RWPE2 (cell line): Measurements from ENCODE around the gene ABCC1.

Experiments
- ATAC-seq: fragments of 200-7000 bp; cut with Tn5 transposase; 3 replicates; pipeline ENCODE4 v1.9.1; 2021; ENCODE audit warnings: low read depth
- DNase-seq: peaks from one replicate; pipeline ENCODE4 v3.0.0-alpha.2; 2020; ENCODE audit warnings: low spot score
- H3K27ac ChIP-seq: fragments of 450-650 bp; 2 replicates; pipeline ENCODE4 v1.5.1; 2017; ENCODE audit warnings: mild to moderate bottlenecking; ENCODE audit not compliant: poor library complexity, severe bottlenecking
- H3K27me3 ChIP-seq: fragments of 250-450 bp; sonication (Bioruptor Pico); 2 replicates; pipeline ENCODE4 v1.5.1; 2021; ENCODE audit warnings: mild to moderate bottlenecking, moderate library complexity; ENCODE audit not compliant: insufficient read depth, poor library complexity, severe bottlenecking
- H3K36me3 ChIP-seq: fragments of 250-450 bp; sonication (Bioruptor Pico); 2 replicates; pipeline ENCODE4 v1.5.1; 2020; ENCODE audit warnings: low read depth, mild to moderate bottlenecking, moderate library complexity
- H3K4me1 ChIP-seq: fragments of 250-450 bp; sonication (Bioruptor Pico); 2 replicates; pipeline ENCODE4 v1.5.1; 2021; ENCODE audit warnings: mild to moderate bottlenecking, moderate library complexity; ENCODE audit not compliant: insufficient read depth, poor library complexity, severe bottlenecking
- H3K4me3 ChIP-seq: fragments of 250-450 bp; sonication (Bioruptor Pico); 2 replicates; pipeline ENCODE4 v1.5.1; 2021; ENCODE audit warnings: mild to moderate bottlenecking, moderate library complexity; ENCODE audit not compliant: severe bottlenecking
- H3K9me3 ChIP-seq: fragments of 250-450 bp; sonication (Bioruptor Pico); 2 replicates; pipeline ENCODE4 v1.5.1; 2021; ENCODE audit warnings: mild to moderate bottlenecking, moderate library complexity; ENCODE audit not compliant: severe bottlenecking
- CTCF ChIP-seq: fragments of 450-650 bp; IDR thresholded peaks from one replicate; pipeline ENCODE4 v1.5.1; 2017; ENCODE audit warnings: mild to moderate bottlenecking, moderate library complexity; ENCODE audit not compliant: poor library complexity, severe bottlenecking

The ABCC1 gene

GRCh38 chr16:16008666-16009065, 59.2 kb downstream of the ABCC1 start:
- Histone ChIP-seq H3K27me3 (no peaks in the 10 kb centered on the region), H3K27ac (no peak overlapping the region), H3K36me3 (peaks cover 34% of the 10 kb centered on the region), H3K4me1 (peaks cover 6% of the 10 kb centered on the region), H3K4me3 (no peak overlapping the region), H3K9me3 (no peaks in the 10 kb centered on the region)
- ATAC-seq, result no peak
- DNase-seq, result no peak
- TF ChIP-seq CTCF, result no peak

- ATAC-seq (no peak), DNase-seq (no peak)
- no peaks in the 10 kb centered on the region for H3K9me3 ChIP-seq
- peaks cover 34% of the 10 kb centered on the region for H3K36me3 ChIP-seq
- no peaks in the 10 kb centered on the region for H3K27me3 ChIP-seq
- no peak for TF ChIP-seq CTCF
- H3K4me1 ChIP-seq, result peaks cover under 1% of the 10 kb centered on the region
- H3K27ac ChIP-seq, result no peak overlapping the region
- no peak overlapping the region for H3K4me3 ChIP-seq
Measured at GRCh38 chr16:16009401-16009800, 60.0 kb downstream of the ABCC1 start.

- TF ChIP-seq CTCF, result no peak
- Histone ChIP-seq H3K27ac (no peak overlapping the region), H3K4me3 (no peak overlapping the region), H3K36me3 (peaks cover 34% of the 10 kb centered on the region), H3K4me1 (no peaks in the 10 kb centered on the region), H3K27me3 (no peaks in the 10 kb centered on the region), H3K9me3 (no peaks in the 10 kb centered on the region)
- ATAC-seq (no peak), DNase-seq (no peak)
Measured at GRCh38 chr16:16010194-16010593, 60.8 kb downstream of the ABCC1 start.

- H3K36me3 ChIP-seq, result peaks cover 44% of the 10 kb centered on the region
- ATAC-seq (no peak), DNase-seq (no peak)
- no peak overlapping the region for H3K4me3 ChIP-seq
- H3K27ac ChIP-seq, result no peak overlapping the region
- no peaks in the 10 kb centered on the region for H3K4me1 ChIP-seq
- H3K27me3 ChIP-seq, result no peaks in the 10 kb centered on the region
- H3K9me3 ChIP-seq, result no peaks in the 10 kb centered on the region
- TF ChIP-seq CTCF, result no peak
Measured at GRCh38 chr16:16012144-16012543, 62.7 kb downstream of the ABCC1 start.

- Histone ChIP-seq H3K27ac (no peak overlapping the region), H3K4me3 (no peak overlapping the region), H3K27me3 (no peaks in the 10 kb centered on the region), H3K36me3 (peaks cover 50% of the 10 kb centered on the region), H3K9me3 (no peaks in the 10 kb centered on the region), H3K4me1 (peaks cover 2% of the 10 kb centered on the region)
- DNase-seq (no peak), ATAC-seq (no peak)
- no peak for TF ChIP-seq CTCF
Measured at GRCh38 chr16:16013812-16014211, 64.4 kb downstream of the ABCC1 start.
